HepG2 (cell line): ENCODE measurements around the gene DNAI2. TPM values are rescaled to one million over a fixed set of nuclear protein-coding genes. Genes with fewer than 3 reads are reported as not detected.

Experiments
- ATAC-seq: fragments of 200-7000 bp; cut with Tn5 transposase; 3 replicates; pipeline ENCODE4 v1.9.1; 2020; ENCODE audit warnings: mild to moderate bottlenecking, moderate library complexity
- BruUV-seq: library from RNA; stranded (reverse); fragments of 400-500 nt; replicated peaks from 2 replicates; lab custom pipeline; 2021; lab: Mats Ljungman, UMichigan
- CTCF ChIA-PET: fragments of 300-600 bp; formaldehyde crosslinking; extraction: SDS; loops from one replicate; lab custom pipeline; 2021; ENCODE audit warnings: low total read pairs, inconsistent platforms, low intra/inter-chr PET ratio; lab: Yijun Ruan, JAX
- POLR2A ChIA-PET: fragments of 350-600 bp; sonication (Branson Sonifier 250); formaldehyde crosslinking; loops from one replicate; lab custom pipeline; 2020; ENCODE audit warnings: antibody characterized with exemption, inconsistent platforms; lab: Yijun Ruan, JAX
- DNase-seq: peaks from one replicate; pipeline ENCODE4 v3.0.0-alpha.2; 2015; ENCODE audit warnings: low spot score
- FAIRE-seq: peaks from 3 replicates; lab custom pipeline; 2011; peaks lifted over from hg19 to GRCh38; lab: Jason Lieb, UNC
- H2AFZ ChIP-seq: one replicate; pipeline ENCODE4 v1.6.1; 2011; ENCODE audit warnings: low read length, inconsistent platforms
- H3K27ac ChIP-seq: fragments of 300-600 bp; 3 replicates; pipeline ENCODE4 v1.8.0; 2011; ENCODE audit warnings: mixed run types, mild to moderate bottlenecking, mixed read lengths, low read length, inconsistent platforms; ENCODE audit not compliant: insufficient read depth; ENCODE audit errors: extremely low read length
- H3K27me3 ChIP-seq, 2 experiments: fragments of 200-600 bp in 1 of 2; 2 replicates in 1 of 2; 3 replicates in 1 of 2; pipeline versions ENCODE4 v1.6.0 to v1.8.0; 2011; ENCODE audit warnings: low read length in 2 of 2, mild to moderate bottlenecking in 2 of 2, moderate library complexity in 2 of 2, inconsistent platforms in 1 of 2; ENCODE audit not compliant: insufficient read depth in 2 of 2, control insufficient read depth in 1 of 2
- H3K36me3 ChIP-seq, 2 experiments: fragments of 200-600 bp in 1 of 2; replicated peaks in 1 of 2; 2 replicates in 1 of 2; 3 replicates in 1 of 2; pipeline versions ENCODE4 v1.5.1 to v1.8.0; 2011; ENCODE audit warnings: low read length in 2 of 2, inconsistent platforms in 1 of 2; ENCODE audit not compliant: insufficient read depth in 2 of 2, control insufficient read depth in 1 of 2
- H3K4me1 ChIP-seq: 2 replicates; pipeline ENCODE4 v1.5.1; 2012; ENCODE audit warnings: low read length, inconsistent platforms; ENCODE audit not compliant: insufficient read depth
- H3K4me2 ChIP-seq: 2 replicates; pipeline ENCODE4 v1.6.0; 2011; ENCODE audit warnings: low read depth, low read length, inconsistent platforms
- H3K4me3 ChIP-seq, 3 experiments: fragments of 200-600 bp in 1 of 3; sonication (generic), shearing (Covaris generic) in 1 of 3; replicated peaks in 1 of 3; 2 replicates each; pipeline ENCODE4 v1.5.1; 2011 to 2016; ENCODE audit warnings: low read length in 3 of 3, inconsistent platforms in 2 of 3, low read depth in 2 of 3, mild to moderate bottlenecking in 2 of 3, control low read depth in 1 of 3, mixed read lengths in 1 of 3; ENCODE audit not compliant: insufficient read depth in 1 of 3
- H3K79me2 ChIP-seq: one replicate; pipeline ENCODE4 v1.6.1; 2011; ENCODE audit warnings: low read length, inconsistent platforms; ENCODE audit not compliant: insufficient read depth
- H3K9ac ChIP-seq: 2 replicates; pipeline ENCODE4 v1.6.0; 2011; ENCODE audit warnings: mild to moderate bottlenecking, low read depth, low read length, inconsistent platforms; ENCODE audit not compliant: insufficient read depth
- H3K9me3 ChIP-seq: 2 replicates; pipeline ENCODE4 v1.5.1; 2012; ENCODE audit warnings: mild to moderate bottlenecking, low read length
- H4K20me1 ChIP-seq: 2 replicates; pipeline ENCODE4 v1.6.0; 2011; ENCODE audit warnings: inconsistent platforms, mild to moderate bottlenecking, low read length, moderate library complexity; ENCODE audit not compliant: insufficient read depth
- DDIT3 ChIP-seq: sonication (generic); formaldehyde crosslinking; IDR thresholded peaks from 2 replicates; pipeline ENCODE4 v1.4.0; 2020; ENCODE audit warnings: mild to moderate bottlenecking, missing genetic modification reagents
- JDP2 ChIP-seq: sonication (generic); formaldehyde crosslinking; IDR thresholded peaks from 2 replicates; pipeline ENCODE4 v1.8.1; 2022; ENCODE audit warnings: missing genetic modification reagents, borderline replicate concordance
- MNT ChIP-seq: fragments of 450-650 bp; IDR thresholded peaks from 2 replicates; pipeline ENCODE4 v1.6.1; 2016
- PAX8 ChIP-seq: sonication (generic); formaldehyde crosslinking; IDR thresholded peaks from 2 replicates; pipeline ENCODE4 v1.8.0; 2022; ENCODE audit warnings: mild to moderate bottlenecking, missing genetic modification reagents, borderline replicate concordance
- THAP7 ChIP-seq: sonication (generic); formaldehyde crosslinking; IDR thresholded peaks from 2 replicates; pipeline ENCODE4 v1.8.1; 2023; ENCODE audit warnings: mild to moderate bottlenecking, missing genetic modification reagents
- ZBTB14 ChIP-seq: sonication (generic); formaldehyde crosslinking; IDR thresholded peaks from 2 replicates; pipeline ENCODE4 v1.4.0; 2020; ENCODE audit warnings: missing genetic modification reagents
- ZNF124 ChIP-seq: sonication (generic); formaldehyde crosslinking; IDR thresholded peaks from 2 replicates; pipeline ENCODE4 v1.4.0; 2020; ENCODE audit warnings: missing genetic modification reagents
- ZNF160 ChIP-seq: sonication (generic); formaldehyde crosslinking; IDR thresholded peaks from 2 replicates; pipeline ENCODE4 v1.8.0; 2022; ENCODE audit warnings: mild to moderate bottlenecking, inconsistent platforms, missing genetic modification reagents
- ZNF260 ChIP-seq: sonication (generic); formaldehyde crosslinking; IDR thresholded peaks from 2 replicates; pipeline ENCODE4 v1.4.0; 2020; ENCODE audit warnings: missing genetic modification reagents, low read depth, mild to moderate bottlenecking, borderline replicate concordance
- ZNF296 ChIP-seq: sonication (generic); formaldehyde crosslinking; conservative IDR thresholded peaks from 2 replicates; pipeline ENCODE4 v1.5.0; 2020; ENCODE audit warnings: mild to moderate bottlenecking, missing genetic modification reagents
- ZNF331 ChIP-seq: sonication (generic); formaldehyde crosslinking; IDR thresholded peaks from 2 replicates; pipeline ENCODE4 v1.4.0; 2020; ENCODE audit warnings: missing genetic modification reagents
- ZNF451 ChIP-seq: sonication (generic); formaldehyde crosslinking; IDR thresholded peaks from 2 replicates; pipeline ENCODE4 v1.5.0; 2020; ENCODE audit warnings: mild to moderate bottlenecking, missing genetic modification reagents
- ZNF562 ChIP-seq: sonication (generic); formaldehyde crosslinking; IDR thresholded peaks from 2 replicates; pipeline ENCODE4 v1.8.0; 2022; ENCODE audit warnings: missing genetic modification reagents, borderline replicate concordance
- ZNF747 ChIP-seq: sonication (generic); formaldehyde crosslinking; IDR thresholded peaks from 2 replicates; pipeline ENCODE4 v1.8.1; 2023; ENCODE audit warnings: missing genetic modification reagents, mild to moderate bottlenecking, borderline replicate concordance
- ZNF816 ChIP-seq: sonication (generic); formaldehyde crosslinking; IDR thresholded peaks from 2 replicates; pipeline ENCODE4 v1.8.0; 2022; ENCODE audit warnings: missing genetic modification reagents, mild to moderate bottlenecking, borderline replicate concordance
- ZSCAN31 ChIP-seq: sonication (generic); formaldehyde crosslinking; IDR thresholded peaks from 2 replicates; pipeline ENCODE4 v1.5.0; 2020; ENCODE audit warnings: low read depth, mild to moderate bottlenecking, missing genetic modification reagents
- WGBS: methylation state at CpG from one replicate; pipeline ENCODE4 v1.1.6; 2017; ENCODE audit warnings: low lambda C conversion rate; 5-methylcytosine and 5-hydroxymethylcytosine counted together
- in situ Hi-C: cut with HindIII; loops from 2 replicates; pipeline ENCODE4 v1.10.0; 2017; ENCODE audit warnings: low pct_unique_long_range_greater_than_20kb; ENCODE audit not compliant: extremely low pct_ligation_motif_present
- intact Hi-C: fragments of 100-400 bp; cut with micrococcal nuclease; formaldehyde crosslinking; loops from one replicate; pipeline ENCODE4 v1.10.0; 2022; ENCODE audit not compliant: unreplicated experiment
- polyA plus RNA-seq, 8 experiments: library from polyadenylated mRNA; depleted of rRNA in 3 of 8; stranded (reverse) in 7 of 8; unstranded in 1 of 8; fragments of >200 nt; fragmentation: Illumina TruSeq in 4 of 8; extraction: Trizol in 4 of 8; gene quantifications; 2 replicates each; pipeline versions ENCODE4 v1.2.1 to v1.2.3, GENCODE V29; 2011 to 2016; ENCODE audit warnings: low read depth in 4 of 8, missing spikeins in 1 of 8, mixed read lengths in 1 of 8; ENCODE audit not compliant: insufficient read depth in 1 of 8
- total RNA-seq, 5 experiments: library from RNA; depleted of rRNA; stranded (reverse); fragments of >200 nt; fragmentation: Illumina TruSeq; extraction: Trizol; gene quantifications; 2 replicates each; pipeline ENCODE4 v1.2.3, GENCODE V29; 2016; ENCODE audit warnings: low read depth in 1 of 5

The DNAI2 gene
- total and polyA plus RNA-seq, 2 of the 13 experiments (the other 11 are each of a cell fraction or from before 2014, with no cell fraction given): not detected

GRCh38 chr17:74314877-74315276, 40.8 kb downstream of the DNAI2 start:
- Histone ChIP-seq H3K4me1 (no peaks in the 10 kb centered on the region), H3K27me3 (peaks cover 2 to 20% of the 10 kb centered on the region in 2 experiments), H4K20me1 (no peaks in the 10 kb centered on the region), H3K9ac (no peak overlapping the region), H3K27ac (no peak overlapping the region), H3K9me3 (peaks cover 18% of the 10 kb centered on the region), H3K36me3 (no peaks in the 10 kb centered on the region), H2AFZ (no peak overlapping the region), H3K4me2 (no peak overlapping the region), H3K79me2 (no peaks in the 10 kb centered on the region), H3K4me3 (no peak overlapping the region)
- ATAC-seq: no peak
- WGBS: 21% methylated on average over 12 of the region's 15 CpGs
- FAIRE-seq: no peak
- BruUV-seq: no TSS peak
- DNase-seq: no peak
- ChIA-PET POLR2A (no interaction called here), CTCF (no interaction called here)
- TF ChIP-seq ZNF747: no peak
- no peak for TF ChIP-seq THAP7
- no peak for TF ChIP-seq ZNF562 (CRISPR knock-in tag)
- TF ChIP-seq PAX8 (CRISPR knock-in tag): no peak
- no peak for TF ChIP-seq ZNF331
- no peak for TF ChIP-seq MNT
- no peak for TF ChIP-seq ZBTB14 (CRISPR knock-in tag)
- TF ChIP-seq DDIT3 (CRISPR knock-in tag): no peak
- no peak for TF ChIP-seq ZNF451 (CRISPR knock-in tag)
- TF ChIP-seq ZSCAN31: no peak
- no peak for TF ChIP-seq ZNF816 (CRISPR knock-in tag)
- no peak for TF ChIP-seq ZNF260
- TF ChIP-seq JDP2: no peak
- TF ChIP-seq ZNF124 (CRISPR knock-in tag): no peak
- no peak for TF ChIP-seq ZNF160 (CRISPR knock-in tag)
- no peak for TF ChIP-seq ZNF296
- intact Hi-C loops (no loop called here), in situ Hi-C loops (no loop called here)
